Inflammatory macrophage treated with lipopolysaccharide for 1 hour (primary cell): ENCODE results near the gene HK3.

Source experiments
- DNase-seq, 2 donors: peaks; one replicate each; pipeline ENCODE4 v3.0.0-alpha.2; 2020 to 2022

Gene HK3

DNA sequence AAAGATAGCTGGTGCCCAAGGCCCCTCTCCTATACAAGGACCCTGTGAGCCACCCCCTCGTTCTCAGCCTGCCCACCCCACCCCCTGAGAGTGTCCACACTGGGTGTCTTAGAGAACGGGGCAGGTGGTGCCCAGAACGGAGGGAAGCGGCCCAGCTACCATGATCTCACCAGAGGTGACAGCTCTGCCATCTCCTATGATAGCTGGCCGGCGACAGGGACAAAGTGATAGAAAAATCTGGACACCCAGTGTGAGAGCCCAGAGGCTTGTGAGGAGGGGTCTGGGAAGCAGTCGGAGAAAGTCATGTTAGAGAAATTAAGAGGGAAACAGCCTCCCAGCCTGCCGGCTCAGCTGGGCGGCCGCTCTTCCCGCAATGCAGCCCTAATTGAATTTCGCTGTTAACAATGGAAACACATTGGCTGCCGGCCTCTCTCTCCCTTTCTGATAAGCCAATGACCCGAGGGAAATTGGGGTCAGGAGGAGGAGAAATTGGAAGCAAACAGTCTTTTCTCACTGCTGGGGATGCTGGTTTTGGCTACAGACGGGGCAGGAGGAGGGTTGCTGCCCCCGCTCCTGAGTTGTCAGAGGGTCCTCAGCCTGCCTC, 32.3 kb downstream of the HK3 start:
- no peak for DNase-seq

DNA sequence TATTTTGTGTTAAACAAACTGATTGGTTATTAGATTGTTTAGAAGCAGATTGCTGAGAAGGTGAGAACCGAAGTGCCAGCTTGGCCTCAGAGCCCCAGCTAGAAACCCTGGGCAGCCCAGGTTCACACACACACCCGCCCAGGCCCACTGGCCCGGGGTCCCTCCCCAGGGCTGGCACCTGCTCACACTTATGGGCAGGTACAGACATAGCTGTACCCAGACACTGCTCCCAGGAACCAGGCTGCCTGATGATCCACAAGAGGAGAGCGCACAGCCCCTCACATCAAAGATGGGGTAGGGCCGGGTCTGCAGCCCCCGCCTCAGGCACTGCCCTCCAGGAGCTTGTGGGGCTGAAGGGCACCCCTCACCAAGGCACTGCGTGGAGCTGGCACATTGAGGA, 33.2 kb downstream of the HK3 start:
- no peak for DNase-seq

DNA sequence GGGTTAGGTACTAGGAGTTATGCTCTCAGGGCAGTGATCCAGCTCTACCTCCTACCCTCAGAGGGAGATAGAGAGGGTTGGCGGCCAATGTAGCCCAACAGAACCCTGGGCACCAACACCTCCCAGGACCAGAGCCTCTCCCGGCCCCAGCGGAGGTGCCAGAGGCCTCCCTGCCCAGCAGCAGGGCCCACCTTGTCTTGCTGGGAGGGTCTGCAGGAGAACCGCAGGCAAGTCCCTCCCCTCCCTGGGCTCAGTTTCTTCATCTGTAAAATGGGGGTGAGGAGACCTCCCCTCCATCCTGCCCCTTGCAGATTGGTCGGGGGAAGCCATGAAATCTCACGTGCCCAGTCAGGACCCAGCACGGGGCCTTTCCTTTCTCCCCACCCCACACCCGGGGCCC, 34.4 kb downstream of the HK3 start:
- DNase-seq, result no peak

GRCh38 chr5:176863765-176864098, 35.4 kb downstream of the HK3 start:
- no peak for DNase-seq

DNA sequence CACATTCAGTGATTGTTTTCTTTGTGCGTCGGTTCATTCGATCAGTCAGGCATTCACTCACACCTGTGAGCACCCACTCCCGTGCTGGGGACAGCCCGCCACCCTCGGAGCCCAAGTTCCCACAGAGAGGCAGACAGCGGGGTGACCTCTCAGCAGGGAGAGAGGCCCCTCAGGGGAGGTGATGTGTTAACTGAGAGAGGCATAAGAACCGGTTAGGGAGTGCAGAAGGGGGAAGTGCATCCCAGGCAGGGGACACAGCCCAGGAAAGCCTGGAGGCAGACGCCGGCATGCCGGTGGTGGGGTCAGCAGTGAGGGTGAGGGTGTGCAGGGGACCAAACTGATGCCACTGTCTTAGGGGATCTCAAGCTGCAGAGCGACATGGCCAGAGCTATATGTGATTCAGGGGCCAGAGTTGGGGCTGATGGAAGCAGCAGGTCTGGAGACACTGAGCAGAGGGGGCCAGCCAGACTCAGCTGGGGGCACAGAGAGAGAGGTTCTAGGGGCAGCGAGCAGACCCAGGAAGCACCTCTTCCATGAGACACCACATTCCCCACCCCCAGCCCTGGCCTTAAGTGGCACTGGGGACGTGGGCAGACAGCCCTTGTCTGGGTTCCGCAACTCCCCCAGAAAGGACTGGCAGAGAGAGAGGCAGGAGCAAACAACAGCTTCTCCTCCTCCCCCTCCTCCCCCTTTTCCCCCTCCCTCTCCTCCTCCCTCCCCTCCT, 35.9 kb downstream of the HK3 start:
- no peak for DNase-seq

DNA sequence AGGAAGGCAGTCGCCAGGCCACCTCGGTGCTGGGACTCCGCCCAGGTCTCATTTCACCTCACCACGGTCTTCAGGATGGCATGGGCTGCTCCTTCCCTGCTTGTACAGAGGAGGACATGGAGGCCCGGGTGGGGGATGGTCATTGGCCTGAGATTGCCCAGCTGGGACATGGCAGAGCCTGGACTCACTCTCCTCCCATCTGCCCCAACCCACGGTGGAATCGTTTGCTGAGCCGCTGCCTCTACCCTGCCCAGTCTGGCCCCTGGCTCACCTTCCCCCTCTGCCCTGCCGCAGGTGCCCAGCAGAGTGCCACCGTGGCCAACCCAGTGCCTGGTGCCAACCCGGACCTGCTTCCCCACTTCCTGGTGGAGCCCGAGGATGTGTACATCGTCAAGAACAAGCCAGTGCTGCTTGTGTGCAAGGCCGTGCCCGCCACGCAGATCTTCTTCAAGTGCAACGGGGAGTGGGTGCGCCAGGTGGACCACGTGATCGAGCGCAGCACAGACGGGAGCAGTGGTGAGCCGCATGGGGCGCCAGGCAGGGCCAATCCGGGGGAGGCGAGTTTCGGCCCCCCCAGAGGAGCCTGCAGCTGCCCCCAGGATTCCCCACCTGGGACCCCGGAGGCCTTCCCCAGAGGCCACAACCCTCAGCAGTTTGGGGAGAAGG, 36.7 kb downstream of the HK3 start:
- DNase-seq, result no peak

DNA sequence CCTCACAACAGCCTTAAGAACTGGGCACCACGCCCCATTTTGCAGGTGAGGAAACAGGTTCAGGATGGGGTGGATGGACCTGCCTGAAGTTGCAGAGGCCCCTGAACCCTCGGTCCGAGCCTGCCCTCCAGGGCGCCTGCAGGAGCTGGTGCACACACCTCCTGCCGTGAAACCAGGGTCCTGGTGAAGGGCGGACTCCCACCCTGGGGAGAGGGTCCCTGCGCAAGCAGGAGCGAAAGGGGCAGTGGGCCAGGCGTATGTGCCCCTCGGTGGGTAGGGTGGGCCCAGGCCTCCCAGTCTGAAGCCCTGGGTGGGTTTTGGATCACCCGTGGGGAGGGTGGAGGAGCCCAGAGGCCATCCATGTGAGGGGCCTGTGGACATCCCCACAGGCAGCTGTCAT, 37.9 kb downstream of the HK3 start:
- no peak for DNase-seq

DNA sequence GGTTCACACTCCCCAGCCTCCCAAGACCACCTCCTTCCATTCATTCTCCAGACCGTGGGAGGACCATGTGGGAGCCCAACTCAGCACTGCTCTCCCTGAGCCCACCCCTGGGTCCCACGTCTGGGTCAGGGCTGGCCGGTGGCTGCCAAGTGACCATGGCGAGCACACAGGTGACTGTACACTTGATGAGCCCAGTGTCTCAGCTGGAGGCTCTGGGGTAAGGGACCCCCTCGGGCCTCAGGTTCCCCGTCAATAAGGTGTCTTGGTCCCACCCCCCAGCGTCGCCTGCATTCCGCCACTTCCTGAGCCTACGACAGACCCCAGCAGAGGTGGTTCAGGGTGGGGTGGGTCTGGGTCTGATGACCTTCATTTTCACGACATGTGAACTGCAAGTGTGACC, 38.8 kb downstream of the HK3 start:
- no peak for DNase-seq

DNA sequence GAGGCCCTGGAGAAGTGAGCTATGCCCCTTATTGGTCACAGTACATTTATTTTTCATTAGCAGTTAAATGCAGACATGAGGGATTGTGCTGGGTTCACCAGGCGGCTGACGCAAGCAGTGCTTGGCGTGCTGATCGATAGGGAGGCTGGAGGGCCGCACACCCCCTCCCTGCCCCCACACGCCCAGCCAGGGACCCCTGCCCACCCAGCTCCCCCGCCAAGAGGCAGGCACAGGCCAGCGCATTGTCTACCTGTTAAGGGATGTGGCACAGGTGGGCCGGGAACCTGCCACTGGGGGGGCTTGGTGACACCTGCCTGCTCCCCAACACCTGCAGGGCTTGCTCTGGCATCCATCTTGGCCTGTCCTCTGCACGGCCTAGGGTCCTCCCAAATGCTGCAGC, 39.2 kb downstream of the HK3 start:
- no peak for DNase-seq

DNA sequence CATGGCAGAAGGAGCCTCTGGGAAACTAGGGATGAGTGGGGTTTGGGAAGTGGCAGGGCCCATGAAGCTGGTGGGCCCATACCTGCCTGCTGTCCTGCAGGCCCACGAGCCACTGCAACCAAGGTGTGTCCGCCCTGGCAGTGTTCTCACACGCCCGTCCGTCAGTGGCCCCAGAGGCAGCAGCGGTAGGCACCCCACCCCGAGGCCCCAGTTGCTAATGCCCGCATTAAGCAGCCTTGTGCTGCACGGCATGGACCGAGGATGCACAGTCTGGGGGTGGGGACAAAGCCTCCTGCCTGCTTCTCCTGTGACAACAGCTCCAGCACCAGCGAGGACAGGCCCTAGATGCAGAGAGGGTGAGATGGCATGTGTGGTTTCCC, 41.3 kb downstream of the HK3 start:
- no peak for DNase-seq

- DNase-seq, result no peak
Observed at GRCh38 chr5:176857216-176857893, 41.8 kb downstream of the HK3 start.

DNA sequence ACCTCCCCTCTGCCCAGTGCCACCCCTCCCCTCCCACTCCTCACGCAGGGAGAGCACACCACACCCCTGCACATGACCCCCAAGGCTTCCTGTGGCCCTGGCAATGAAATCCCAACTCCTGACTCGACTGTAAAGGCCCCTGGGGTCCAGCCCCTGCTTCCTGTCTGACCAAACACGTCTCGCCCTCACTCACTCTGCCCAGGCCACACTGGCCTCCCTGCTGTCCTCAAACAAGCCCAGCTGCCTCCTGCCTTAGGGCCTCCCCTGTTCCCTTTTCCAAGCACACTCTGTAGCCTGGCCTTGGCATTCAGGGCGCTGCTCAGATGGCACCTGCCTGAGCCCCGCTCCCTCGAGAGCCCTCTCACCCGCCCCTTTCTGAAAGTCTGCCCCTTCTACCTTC, 42.4 kb downstream of the HK3 start:
- no peak for DNase-seq

GRCh38 chr5:176855598-176855997, 43.5 kb downstream of the HK3 start:
- DNase-seq, result no peak

- no peak for DNase-seq
Observed at GRCh38 chr5:176854164-176854563, 45.0 kb downstream of the HK3 start.

- DNase-seq, result no peak
Observed at GRCh38 chr5:176853151-176853778, 45.9 kb downstream of the HK3 start.

DNA sequence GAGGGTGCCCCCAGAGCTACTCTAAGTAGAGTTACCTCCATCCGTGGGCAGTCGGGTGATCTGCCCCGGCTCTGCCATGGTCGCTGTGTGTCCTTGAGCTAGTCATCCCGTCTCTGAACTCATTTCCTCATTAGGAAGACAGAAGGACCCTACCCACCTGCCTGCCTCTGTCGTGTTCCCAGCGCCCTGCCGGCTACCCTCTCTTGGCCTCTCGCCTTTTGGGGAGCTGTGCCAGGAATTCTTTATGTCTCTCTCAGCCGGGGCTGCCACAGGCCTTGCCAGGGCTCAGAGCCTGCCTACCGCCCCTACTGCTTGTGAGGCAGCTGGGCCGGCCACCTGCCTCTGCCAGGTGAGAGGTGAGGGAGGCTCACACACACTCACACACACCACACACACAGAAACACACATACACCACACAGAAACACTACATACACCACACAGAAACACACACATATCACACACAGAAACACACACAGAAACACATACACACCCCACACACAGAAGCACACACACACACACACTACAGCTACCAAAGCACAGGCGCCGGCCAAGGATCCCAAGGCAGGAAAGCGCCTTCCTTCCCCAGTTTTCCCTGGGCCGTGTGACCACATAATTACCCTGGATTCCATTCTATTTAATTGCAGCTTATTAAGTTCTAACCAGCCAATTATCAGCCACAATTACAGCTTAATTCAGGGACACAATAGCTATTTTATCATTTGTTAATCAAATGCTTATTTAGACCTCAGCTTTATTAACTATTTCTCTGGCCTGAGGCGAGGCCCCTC, 47.1 kb downstream of the HK3 start:
- no peak for DNase-seq

- no peak for DNase-seq
Observed at GRCh38 chr5:176851380-176851779, 47.8 kb downstream of the HK3 start.

GRCh38 chr5:176850371-176851245, 48.5 kb downstream of the HK3 start:
- DNase-seq, result no peak

GRCh38 chr5:176849611-176850227, 49.4 kb downstream of the HK3 start:
- no peak for DNase-seq

GRCh38 chr5:176848651-176849050, 50.5 kb downstream of the HK3 start:
- DNase-seq, result no peak

- no peak for DNase-seq
Observed at GRCh38 chr5:176847726-176848290, 51.3 kb downstream of the HK3 start.
